ENCODE data around the gene PLVAP.

DNA sequence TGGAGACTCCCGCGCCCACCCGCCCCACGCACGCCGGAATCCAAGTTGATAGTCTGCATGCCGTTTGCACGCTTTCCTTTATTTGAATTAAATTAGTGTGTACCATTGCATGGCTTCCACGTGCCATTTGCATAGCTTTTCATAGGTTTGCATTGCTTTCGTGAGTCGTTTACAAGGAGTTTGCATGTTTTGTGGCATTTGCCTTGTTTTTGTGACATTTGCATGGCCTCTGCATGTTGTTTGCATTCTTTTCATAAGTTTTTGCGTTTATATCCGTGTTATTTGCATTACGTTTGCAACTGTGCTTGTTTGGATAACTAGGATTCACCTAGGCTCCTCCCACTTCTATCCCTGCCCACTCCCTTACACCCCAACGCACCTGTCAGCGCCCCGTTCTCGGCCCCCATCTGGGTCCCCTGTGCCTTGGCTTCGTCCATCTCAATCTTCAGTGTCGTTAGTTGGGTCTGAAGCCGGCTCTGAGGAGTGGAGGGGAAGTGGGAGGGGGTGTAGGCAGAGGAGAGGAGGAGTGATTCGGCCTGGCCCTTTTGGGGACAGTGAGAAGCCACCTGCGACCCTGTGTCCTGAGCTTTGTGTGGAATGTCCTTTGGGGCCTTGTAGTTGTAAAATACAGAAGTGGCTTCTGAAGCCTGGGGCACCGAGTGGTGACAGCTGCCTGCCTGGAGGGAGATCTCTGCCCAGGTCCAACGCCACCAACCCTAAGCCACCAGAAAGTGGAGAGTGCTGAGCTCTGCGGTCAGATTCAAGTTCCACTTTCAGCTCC, 14.4 kb upstream of the PLVAP start:
- TF ChIP-seq, protein P1, sequence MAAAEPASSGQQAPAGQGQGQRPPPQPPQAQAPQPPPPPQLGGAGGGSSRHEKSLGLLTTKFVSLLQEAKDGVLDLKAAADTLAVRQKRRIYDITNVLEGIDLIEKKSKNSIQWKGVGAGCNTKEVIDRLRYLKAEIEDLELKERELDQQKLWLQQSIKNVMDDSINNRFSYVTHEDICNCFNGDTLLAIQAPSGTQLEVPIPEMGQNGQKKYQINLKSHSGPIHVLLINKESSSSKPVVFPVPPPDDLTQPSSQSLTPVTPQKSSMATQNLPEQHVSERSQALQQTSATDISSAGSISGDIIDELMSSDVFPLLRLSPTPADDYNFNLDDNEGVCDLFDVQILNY (CRISPR knock-in tag; IDR thresholded peaks at IDR 0.05): no peak
- TF ChIP-seq, protein P2, sequence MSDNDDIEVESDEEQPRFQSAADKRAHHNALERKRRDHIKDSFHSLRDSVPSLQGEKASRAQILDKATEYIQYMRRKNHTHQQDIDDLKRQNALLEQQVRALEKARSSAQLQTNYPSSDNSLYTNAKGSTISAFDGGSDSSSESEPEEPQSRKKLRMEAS (CRISPR knock-in tag; IDR thresholded peaks at IDR 0.05): no peak
- TF ChIP-seq RELA (CRISPR knock-in tag; IDR thresholded peaks at IDR 0.05; ENCODE audit: borderline replicate concordance) (no peak), ZBTB21 (CRISPR knock-in tag; IDR thresholded peaks at IDR 0.05; ENCODE audit: borderline replicate concordance) (no peak), TEAD4 (CRISPR knock-in tag; IDR thresholded peaks at IDR 0.05) (no peak), MXD4 (CRISPR knock-in tag; IDR thresholded peaks at IDR 0.05; ENCODE audit: borderline replicate concordance) (no peak), ESRRA (CRISPR knock-in tag; IDR thresholded peaks at IDR 0.05; ENCODE audit: borderline replicate concordance) (no peak), JUN (CRISPR knock-in tag; IDR thresholded peaks at IDR 0.05) (no peak)
- TF ChIP-seq, protein P3, sequence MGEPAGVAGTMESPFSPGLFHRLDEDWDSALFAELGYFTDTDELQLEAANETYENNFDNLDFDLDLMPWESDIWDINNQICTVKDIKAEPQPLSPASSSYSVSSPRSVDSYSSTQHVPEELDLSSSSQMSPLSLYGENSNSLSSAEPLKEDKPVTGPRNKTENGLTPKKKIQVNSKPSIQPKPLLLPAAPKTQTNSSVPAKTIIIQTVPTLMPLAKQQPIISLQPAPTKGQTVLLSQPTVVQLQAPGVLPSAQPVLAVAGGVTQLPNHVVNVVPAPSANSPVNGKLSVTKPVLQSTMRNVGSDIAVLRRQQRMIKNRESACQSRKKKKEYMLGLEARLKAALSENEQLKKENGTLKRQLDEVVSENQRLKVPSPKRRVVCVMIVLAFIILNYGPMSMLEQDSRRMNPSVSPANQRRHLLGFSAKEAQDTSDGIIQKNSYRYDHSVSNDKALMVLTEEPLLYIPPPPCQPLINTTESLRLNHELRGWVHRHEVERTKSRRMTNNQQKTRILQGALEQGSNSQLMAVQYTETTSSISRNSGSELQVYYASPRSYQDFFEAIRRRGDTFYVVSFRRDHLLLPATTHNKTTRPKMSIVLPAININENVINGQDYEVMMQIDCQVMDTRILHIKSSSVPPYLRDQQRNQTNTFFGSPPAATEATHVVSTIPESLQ (CRISPR knock-in tag; IDR thresholded peaks at IDR 0.05): no peak
- TF ChIP-seq, protein P4, sequence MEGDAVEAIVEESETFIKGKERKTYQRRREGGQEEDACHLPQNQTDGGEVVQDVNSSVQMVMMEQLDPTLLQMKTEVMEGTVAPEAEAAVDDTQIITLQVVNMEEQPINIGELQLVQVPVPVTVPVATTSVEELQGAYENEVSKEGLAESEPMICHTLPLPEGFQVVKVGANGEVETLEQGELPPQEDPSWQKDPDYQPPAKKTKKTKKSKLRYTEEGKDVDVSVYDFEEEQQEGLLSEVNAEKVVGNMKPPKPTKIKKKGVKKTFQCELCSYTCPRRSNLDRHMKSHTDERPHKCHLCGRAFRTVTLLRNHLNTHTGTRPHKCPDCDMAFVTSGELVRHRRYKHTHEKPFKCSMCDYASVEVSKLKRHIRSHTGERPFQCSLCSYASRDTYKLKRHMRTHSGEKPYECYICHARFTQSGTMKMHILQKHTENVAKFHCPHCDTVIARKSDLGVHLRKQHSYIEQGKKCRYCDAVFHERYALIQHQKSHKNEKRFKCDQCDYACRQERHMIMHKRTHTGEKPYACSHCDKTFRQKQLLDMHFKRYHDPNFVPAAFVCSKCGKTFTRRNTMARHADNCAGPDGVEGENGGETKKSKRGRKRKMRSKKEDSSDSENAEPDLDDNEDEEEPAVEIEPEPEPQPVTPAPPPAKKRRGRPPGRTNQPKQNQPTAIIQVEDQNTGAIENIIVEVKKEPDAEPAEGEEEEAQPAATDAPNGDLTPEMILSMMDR (IDR thresholded peaks at IDR 0.05): no peak
- TF ChIP-seq, protein P5, sequence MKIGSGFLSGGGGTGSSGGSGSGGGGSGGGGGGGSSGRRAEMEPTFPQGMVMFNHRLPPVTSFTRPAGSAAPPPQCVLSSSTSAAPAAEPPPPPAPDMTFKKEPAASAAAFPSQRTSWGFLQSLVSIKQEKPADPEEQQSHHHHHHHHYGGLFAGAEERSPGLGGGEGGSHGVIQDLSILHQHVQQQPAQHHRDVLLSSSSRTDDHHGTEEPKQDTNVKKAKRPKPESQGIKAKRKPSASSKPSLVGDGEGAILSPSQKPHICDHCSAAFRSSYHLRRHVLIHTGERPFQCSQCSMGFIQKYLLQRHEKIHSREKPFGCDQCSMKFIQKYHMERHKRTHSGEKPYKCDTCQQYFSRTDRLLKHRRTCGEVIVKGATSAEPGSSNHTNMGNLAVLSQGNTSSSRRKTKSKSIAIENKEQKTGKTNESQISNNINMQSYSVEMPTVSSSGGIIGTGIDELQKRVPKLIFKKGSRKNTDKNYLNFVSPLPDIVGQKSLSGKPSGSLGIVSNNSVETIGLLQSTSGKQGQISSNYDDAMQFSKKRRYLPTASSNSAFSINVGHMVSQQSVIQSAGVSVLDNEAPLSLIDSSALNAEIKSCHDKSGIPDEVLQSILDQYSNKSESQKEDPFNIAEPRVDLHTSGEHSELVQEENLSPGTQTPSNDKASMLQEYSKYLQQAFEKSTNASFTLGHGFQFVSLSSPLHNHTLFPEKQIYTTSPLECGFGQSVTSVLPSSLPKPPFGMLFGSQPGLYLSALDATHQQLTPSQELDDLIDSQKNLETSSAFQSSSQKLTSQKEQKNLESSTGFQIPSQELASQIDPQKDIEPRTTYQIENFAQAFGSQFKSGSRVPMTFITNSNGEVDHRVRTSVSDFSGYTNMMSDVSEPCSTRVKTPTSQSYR (CRISPR knock-in tag; IDR thresholded peaks at IDR 0.05): no peak
- TF ChIP-seq, protein P6, sequence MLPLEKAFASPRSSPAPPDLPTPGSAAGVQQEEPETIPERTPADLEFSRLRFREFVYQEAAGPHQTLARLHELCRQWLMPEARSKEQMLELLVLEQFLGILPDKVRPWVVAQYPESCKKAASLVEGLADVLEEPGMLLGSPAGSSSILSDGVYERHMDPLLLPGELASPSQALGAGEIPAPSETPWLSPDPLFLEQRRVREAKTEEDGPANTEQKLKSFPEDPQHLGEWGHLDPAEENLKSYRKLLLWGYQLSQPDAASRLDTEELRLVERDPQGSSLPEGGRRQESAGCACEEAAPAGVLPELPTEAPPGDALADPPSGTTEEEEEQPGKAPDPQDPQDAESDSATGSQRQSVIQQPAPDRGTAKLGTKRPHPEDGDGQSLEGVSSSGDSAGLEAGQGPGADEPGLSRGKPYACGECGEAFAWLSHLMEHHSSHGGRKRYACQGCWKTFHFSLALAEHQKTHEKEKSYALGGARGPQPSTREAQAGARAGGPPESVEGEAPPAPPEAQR (CRISPR knock-in tag; IDR thresholded peaks at IDR 0.05): no peak
- TF ChIP-seq, protein P7, sequence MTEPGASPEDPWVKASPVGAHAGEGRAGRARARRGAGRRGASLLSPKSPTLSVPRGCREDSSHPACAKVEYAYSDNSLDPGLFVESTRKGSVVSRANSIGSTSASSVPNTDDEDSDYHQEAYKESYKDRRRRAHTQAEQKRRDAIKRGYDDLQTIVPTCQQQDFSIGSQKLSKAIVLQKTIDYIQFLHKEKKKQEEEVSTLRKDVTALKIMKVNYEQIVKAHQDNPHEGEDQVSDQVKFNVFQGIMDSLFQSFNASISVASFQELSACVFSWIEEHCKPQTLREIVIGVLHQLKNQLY (CRISPR knock-in tag; IDR thresholded peaks at IDR 0.05): no peak
- TF ChIP-seq, protein P8, sequence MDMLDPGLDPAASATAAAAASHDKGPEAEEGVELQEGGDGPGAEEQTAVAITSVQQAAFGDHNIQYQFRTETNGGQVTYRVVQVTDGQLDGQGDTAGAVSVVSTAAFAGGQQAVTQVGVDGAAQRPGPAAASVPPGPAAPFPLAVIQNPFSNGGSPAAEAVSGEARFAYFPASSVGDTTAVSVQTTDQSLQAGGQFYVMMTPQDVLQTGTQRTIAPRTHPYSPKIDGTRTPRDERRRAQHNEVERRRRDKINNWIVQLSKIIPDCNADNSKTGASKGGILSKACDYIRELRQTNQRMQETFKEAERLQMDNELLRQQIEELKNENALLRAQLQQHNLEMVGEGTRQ (CRISPR knock-in tag; IDR thresholded peaks at IDR 0.05): no peak
